Coronary artery (tissue), 2 donors: ENCODE measurements around the gene FSD2.

ENCODE experiments used
- DNase-seq: peaks from one replicate; pipeline ENCODE4 v3.0.0-alpha.2; 2017; ENCODE audit warnings: low spot score
- H3K27ac ChIP-seq, 2 donors: fragments of 200-600 bp; sonication (generic); one replicate each; pipeline ENCODE4 v1.5.1; 2016 to 2019
- H3K4me3 ChIP-seq: fragments of 200-600 bp; sonication (generic); 2 replicates; pipeline ENCODE4 v1.5.1; 2016; ENCODE audit warnings: mild to moderate bottlenecking, moderate library complexity
- TF ChIP-seq, protein P1 (sequence below): fragments of 200-600 bp; sonication (generic); IDR thresholded peaks from one replicate; pipeline ENCODE4 v1.5.1; 2019; ENCODE audit warnings: antibody characterized with exemption

Gene FSD2

DNA sequence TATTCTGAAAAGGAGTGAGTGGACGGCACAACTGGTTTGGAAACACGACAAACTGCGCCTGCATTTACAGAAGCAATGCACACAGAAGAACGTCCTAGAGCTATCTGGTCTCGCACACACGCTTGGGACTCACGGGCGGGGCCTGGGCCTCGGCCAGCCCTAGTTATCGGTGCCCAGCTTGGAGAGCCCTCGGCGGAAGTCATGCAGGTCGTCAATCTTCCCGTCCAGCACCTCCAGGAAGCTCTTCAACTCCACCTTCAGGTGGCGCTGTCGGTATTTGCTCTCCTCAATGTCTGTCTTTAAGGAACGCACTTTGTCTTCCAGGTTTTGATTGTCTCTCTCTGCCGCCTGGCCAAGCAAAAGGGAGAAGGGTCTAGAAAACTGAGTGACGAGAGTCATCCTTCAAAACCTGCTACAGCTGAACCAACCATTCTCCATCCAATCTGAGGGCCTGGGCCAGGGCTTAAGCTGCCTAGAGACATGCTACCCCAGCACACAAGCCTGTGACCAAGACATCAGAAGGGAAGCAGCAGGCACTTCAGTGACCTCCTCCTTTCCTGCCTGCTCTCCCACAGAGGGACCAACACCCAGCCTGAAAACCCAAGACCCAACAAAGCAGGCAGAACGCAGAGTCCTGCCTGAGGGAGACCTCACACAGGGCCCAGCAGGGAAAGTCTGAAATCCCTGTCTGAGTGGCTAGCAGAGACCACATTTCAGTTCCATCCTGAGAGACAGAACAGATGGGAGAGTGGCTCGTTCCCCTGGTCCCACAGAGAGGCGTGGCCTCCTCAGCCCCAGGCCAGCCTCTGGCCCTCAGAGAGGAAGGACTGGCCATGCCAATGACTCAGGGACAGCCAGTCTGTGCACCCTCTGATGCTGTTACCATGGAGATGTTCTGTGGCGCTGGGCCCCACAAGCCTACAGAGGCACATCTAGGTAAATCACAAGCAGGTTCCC is 44.0 kb upstream of the FSD2 start:
- H3K27ac ChIP-seq: no peak overlapping the region
- TF ChIP-seq, protein P1, sequence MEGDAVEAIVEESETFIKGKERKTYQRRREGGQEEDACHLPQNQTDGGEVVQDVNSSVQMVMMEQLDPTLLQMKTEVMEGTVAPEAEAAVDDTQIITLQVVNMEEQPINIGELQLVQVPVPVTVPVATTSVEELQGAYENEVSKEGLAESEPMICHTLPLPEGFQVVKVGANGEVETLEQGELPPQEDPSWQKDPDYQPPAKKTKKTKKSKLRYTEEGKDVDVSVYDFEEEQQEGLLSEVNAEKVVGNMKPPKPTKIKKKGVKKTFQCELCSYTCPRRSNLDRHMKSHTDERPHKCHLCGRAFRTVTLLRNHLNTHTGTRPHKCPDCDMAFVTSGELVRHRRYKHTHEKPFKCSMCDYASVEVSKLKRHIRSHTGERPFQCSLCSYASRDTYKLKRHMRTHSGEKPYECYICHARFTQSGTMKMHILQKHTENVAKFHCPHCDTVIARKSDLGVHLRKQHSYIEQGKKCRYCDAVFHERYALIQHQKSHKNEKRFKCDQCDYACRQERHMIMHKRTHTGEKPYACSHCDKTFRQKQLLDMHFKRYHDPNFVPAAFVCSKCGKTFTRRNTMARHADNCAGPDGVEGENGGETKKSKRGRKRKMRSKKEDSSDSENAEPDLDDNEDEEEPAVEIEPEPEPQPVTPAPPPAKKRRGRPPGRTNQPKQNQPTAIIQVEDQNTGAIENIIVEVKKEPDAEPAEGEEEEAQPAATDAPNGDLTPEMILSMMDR: no peak
- H3K4me3 ChIP-seq: peak overlapping the region; percentile 45
- no peak for DNase-seq

DNA sequence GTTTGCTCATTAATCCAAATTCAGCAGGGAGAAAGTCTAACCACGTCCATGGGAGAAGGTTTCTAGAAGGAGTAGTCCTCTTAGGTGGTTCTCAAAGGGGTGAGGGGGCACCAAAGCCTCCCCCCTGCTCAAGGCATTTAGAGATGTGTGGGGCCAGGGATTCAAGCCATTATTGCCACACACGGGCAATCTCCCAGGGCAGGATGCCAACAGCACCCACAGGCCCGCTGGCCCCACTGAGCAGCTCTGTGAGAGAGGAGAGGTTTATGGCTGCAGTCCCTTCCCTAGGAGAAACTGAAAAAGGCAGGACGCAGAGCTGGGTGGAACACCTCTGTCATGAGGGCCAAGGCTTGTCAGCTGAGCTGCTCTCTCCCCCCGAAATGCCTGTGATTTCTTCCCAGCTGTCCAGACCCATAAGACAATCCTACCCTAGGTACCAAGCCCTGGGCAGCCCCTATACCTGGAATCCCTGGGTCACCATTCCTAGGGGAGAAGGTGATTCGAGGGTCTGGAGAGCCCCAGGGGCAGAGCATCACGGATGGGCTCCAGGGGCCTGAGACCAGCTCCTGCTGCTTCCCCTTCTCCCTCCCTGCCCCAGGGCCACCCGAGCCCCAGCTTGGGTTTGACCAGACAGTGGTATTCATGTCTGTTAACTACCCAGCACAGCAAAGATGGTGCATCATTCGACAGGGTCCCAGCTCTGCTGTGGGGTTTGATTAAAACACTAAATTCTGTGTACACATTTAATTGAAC is 42.5 kb upstream of the FSD2 start:
- TF ChIP-seq, protein P1: no peak
- no peak for DNase-seq
- H3K27ac ChIP-seq: no peak overlapping the region
- no peak overlapping the region for H3K4me3 ChIP-seq

DNA sequence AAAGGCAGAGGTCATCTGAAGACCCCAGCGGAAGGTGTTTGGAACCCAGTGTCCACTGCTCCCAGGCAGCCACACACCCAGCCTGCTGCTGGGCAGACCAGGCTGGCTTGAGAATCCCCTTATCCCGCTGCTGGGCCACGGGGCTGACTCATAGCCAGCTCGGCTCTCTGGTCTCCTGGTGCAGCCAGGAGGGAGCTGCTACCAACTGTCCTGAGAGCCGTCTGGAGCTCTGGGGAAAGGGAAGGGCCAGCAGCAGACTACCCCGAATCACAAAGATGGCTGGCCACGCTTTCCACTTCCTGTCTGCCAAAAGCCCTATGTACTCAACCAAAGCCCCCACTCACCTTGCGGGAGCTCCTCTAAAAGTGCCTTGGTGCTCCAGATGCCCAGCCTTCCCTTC is 41.8 kb upstream of the FSD2 start:
- Histone ChIP-seq H3K27ac (no peak overlapping the region), H3K4me3 (no peak overlapping the region)
- TF ChIP-seq, protein P1: no peak
- no peak for DNase-seq

DNA sequence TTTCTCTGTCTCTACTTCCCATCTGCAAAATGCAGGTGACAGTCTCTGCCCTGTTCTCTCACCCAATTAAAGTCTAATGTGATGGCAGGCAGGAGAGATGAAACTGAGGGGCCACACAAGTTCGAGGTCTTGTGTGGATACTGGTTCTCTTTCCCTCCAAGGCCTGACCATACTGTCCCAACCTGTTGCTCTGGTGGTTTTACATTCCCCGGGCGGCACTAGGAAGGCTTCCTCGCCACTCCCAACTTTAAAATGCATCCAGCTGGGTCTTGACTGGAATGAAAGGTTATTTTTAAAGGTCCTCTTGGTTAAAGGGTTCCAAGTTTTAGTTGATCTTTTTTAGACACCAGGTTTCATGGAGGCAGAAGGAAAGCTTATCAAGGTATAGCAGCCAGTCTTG is 40.8 kb upstream of the FSD2 start:
- Histone ChIP-seq H3K4me3 (no peak overlapping the region), H3K27ac (no peak overlapping the region)
- TF ChIP-seq, protein P1: no peak
- DNase-seq: no peak

DNA sequence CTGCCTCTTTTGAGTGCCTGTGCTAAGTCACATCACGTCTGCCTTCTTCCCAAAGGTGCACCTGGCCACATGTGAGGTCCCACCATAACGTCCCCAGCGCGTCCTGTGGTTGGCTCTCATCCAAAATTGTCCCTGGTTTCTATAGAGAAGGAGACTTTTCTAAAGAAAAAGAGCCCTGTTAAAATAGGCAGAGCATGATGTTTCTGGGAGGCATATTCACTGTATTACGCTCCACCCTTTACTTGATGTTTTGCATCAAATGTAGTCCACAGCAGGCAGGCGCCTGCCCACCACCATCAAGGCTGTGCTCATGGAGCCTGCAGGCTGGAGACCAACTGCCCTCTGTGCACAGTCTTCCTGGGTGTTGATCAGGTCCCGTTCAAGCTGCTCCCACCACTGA is 39.8 kb upstream of the FSD2 start:
- DNase-seq: no peak
- Histone ChIP-seq H3K4me3 (no peak overlapping the region), H3K27ac (no peak overlapping the region)
- TF ChIP-seq, protein P1: no peak

DNA sequence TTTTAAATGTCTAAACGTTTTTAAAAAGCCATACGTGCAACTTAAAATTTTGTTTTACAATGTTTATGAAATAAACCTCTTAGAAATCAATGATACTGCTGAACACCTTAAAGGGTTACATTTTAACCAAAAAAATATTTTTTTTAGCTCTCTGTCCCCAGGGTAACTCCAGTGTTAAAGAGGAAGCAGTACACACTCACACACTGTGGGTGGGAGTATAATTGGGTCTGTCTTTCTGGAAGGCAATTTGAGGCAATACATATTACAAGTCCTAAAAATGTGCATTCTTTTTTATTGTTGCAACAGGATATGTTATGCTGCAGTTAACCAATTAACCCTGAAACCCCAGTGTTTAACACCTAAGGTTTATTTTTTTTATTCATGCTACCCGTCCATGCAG is 37.7 kb upstream of the FSD2 start:
- TF ChIP-seq, protein P1: no peak
- no peak overlapping the region for H3K27ac ChIP-seq
- H3K4me3 ChIP-seq: no peak overlapping the region
- DNase-seq: no peak
